ENCODE data around the gene SKP1.

The SKP1 gene

DNA sequence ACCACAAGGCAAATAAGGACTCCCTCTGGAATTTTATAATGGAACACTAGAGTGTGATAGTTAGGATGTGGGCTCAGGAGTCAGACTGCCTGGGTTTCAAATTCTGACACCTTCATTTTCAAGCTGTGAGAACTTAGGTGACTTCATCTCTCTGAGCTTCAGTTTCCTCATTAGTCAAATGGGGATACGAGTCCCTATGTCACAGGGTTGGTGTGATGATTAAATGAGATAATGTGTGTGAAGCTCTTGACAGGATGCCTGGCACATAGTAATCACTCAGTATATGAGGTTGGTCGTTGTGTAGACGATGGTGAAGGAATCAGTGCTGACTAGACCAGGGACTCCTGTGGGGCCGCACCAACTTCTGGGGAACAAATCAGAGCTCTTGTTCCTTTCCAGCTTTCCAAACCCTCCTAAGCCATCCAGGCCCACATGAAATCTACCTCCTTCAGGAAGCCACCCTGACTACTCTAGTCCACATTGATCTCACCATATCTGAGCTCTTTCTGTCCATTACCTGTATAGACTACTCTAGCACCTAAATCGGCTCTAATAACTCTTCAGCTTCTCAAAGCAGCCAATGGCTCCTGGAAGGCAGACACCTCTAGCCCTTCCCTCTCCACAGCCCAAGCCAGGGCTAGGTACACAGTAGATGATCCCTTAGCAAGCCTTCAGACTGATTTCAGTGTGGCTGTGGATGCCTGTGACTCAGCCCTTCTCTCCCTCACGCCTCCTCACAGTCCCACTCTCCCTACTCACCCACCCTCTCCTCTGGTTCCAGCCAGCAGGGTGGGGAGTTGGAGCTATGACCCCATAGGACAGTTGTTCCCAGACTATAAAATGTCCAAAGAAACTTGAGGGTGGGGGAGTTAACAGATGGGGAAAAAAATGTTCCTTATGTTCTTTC lies 64.8 kb downstream of the SKP1 start:
- DNase-seq = peak; percentile 73

DNA sequence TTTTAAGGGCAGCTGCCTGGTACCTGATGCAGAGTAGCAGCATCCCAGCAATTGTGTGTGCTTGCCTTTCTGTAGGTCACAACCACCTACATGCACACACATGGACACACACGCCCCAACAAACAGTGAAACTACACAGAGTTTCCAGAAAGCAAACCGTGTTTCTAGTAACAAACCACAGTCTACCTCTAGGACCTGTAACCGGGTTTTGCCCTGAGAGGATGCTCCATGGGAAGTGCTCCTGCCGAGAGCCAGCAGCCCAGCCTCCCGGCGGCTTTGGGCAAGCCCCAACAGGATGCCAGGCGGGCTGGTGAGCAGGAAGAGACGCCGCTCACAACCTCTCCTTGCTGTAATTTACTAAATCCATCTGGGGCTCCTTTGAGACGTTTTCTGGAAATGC lies 66.4 kb downstream of the SKP1 start:
- DNase-seq = peak; percentile 69

DNA sequence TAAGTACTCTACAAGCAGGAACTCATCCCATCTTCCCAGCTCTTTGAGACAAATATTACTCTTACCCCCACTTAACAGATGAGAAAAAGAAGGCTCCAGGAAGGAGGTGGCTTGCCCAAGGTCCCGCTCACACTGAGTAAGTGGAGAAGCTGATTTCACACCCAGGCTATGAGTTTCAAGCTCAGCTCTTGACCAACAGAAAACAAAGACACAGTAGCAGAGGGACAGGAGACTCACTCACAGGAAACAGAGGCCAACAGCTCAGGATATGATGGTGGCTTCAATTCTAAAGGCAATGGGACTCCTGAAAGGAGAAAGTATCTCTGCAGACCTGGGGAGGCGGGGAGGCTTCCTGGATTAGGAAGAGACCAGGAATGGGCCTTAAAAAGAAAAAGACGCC lies 69.0 kb downstream of the SKP1 start:
- no peak for DNase-seq

- DNase-seq = no peak
These were observed 69.6 kb downstream of the SKP1 start for GRCh38 chr5:134106991-134107701.

GRCh38 chr5:134103998-134104654 lies 72.6 kb downstream of the SKP1 start:
- no peak for DNase-seq

DNA sequence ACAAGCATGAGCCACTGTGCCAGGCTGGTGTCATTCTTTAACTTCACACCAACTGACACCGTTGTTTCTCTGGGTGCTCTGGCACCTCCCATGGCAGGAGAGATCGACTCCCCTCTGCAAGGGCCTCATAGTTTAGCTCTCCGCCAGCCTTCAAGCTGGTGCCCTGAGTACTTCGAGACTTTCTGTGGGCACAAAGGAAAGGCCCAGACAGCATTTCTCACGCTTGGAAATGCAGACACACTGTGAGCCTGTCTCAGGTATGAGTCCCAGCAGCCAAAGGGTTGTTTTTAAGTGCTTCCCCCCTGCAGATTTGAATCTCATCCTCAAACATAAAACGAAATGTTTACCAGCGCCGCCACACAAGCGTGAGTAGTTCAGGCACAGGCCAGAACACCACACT lies 73.4 kb downstream of the SKP1 start:
- DNase-seq = no peak

DNA sequence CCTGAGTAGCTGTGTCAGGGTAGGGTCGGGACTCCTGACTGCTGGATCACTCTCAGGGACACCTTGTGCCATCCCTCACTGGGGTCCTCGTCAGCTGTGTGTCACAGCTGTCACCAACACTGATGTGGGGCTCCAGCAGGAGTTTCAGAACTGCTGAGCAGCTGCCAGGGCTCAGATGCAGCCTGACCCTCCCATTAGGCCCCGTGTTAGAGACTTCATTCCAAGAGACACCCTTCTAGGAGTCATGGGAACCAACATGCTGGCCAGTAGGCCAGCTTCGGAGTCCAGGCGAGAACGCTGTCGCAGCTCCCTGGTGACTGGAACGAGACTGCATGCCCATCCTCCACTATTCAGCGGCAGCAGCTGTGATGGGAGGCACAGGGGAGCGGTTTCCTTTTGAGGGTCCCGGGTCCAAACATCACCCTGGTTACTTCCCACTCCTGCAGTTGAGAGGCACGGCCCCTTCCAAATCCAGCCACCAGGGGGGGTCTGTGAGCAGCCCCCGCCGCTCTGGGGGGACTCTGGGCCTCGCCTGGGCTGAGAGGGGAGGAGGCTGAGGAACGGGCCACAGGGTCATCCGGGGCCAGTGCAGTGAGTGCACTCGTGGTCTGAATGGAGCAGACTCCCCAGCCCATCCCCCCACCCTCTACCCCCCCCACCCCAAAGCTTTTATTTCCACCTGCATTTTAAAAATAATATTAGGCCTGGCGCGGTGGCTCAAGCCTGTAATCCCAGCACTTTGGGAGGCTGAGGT lies 74.9 kb downstream of the SKP1 start:
- DNase-seq = peak; percentile 93

GRCh38 chr5:134100283-134101091 lies 76.3 kb downstream of the SKP1 start:
- peak; percentile 88 for DNase-seq

DNA sequence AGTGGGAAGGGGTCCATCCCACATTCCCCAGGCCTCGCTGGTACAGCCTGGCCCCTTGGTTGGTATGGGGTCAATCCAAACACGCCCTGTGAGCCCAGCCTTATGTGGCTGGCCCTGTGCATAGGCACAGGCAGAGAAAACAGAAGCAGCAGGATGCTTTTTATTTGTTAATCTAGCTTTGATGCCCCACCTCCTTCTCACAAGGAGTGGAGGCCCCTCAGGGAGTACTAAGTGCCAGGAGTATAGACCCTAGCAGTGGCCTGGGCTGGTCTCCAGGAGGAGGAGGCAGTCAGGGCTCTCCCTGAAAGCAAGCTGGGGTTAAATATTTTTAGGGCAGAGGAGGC lies 76.8 kb downstream of the SKP1 start:
- DNase-seq = peak; percentile 79

DNA sequence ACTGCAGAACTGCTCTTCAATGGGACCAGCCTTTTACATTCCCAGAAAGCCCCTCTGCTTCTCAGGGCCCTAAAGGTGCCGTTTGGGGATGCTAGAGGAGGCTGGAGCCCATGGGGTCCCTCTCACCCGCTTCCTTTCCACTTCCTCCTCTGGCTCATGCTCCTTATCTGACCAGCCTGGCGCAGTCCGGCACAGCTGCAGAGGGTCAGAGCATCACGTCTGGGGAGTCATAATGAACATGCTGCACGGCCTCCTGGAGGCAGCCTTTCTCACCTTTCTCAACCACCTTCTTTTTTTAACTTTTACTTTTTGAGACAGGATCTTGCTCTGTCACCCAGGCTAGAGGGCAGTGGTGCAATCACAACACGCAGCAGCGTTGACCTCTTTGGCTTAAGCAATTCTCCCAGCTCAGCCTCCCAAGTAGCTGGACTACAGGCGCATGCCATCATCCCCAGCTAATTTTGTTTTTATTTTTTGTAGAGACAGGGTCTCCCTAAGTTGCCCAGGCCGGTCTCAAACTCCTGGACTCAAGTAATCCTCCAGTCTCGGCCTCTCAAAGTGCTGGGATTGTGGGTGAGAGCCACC lies 77.4 kb downstream of the SKP1 start:
- no peak for DNase-seq

All from activated CD8-positive, alpha-beta memory T cell treated with anti-CD3 and anti-CD28 coated beads for 24 hours (primary cell).